ENCODE data around the gene KLF8. TPM values are rescaled to one million over a fixed set of nuclear protein-coding genes. Genes with fewer than 3 reads are reported as not detected.

KLF8 gene
- polyA plus RNA-seq, 1 experiment: 1.9 TPM

DNA sequence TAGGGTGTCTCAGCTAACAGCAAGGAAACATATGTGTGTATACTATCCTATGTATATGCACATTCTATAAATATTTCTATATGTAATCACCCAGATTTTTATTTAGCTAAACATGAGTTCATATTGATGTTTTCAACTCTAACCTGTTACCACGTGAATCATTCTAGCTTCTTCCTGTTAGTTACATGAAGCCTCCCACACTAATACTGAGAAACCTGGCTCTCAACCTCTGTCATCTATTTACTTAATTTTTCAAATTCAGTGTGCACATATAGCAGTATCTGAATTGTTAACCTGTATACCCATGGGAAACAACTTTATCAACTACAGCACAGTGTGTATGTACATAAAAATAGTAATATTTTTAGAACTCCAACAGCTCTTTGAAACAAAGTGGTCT lies 57.3 kb downstream of the KLF8 start:
- POLR2A ChIA-PET: no interaction called here
- no peak overlapping the region for H3K4me3 ChIP-seq (ENCODE audit: low read depth, low read length)
- no peaks in the 10 kb centered on the region for H3K36me3 ChIP-seq (ENCODE audit: control insufficient read depth, insufficient read depth, low read length)
- TF ChIP-seq, protein P1, sequence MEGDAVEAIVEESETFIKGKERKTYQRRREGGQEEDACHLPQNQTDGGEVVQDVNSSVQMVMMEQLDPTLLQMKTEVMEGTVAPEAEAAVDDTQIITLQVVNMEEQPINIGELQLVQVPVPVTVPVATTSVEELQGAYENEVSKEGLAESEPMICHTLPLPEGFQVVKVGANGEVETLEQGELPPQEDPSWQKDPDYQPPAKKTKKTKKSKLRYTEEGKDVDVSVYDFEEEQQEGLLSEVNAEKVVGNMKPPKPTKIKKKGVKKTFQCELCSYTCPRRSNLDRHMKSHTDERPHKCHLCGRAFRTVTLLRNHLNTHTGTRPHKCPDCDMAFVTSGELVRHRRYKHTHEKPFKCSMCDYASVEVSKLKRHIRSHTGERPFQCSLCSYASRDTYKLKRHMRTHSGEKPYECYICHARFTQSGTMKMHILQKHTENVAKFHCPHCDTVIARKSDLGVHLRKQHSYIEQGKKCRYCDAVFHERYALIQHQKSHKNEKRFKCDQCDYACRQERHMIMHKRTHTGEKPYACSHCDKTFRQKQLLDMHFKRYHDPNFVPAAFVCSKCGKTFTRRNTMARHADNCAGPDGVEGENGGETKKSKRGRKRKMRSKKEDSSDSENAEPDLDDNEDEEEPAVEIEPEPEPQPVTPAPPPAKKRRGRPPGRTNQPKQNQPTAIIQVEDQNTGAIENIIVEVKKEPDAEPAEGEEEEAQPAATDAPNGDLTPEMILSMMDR (IDR thresholded peaks at IDR 0.05; ENCODE audit: insufficient read depth, low read depth, low read length): no peak
- CTCF ChIA-PET: no interaction called here
- H3K27me3 ChIP-seq (ENCODE audit: control insufficient read depth, insufficient read depth, low read length): no peaks in the 10 kb centered on the region
- DNase-seq (ENCODE audit: low read depth): no peak

DNA sequence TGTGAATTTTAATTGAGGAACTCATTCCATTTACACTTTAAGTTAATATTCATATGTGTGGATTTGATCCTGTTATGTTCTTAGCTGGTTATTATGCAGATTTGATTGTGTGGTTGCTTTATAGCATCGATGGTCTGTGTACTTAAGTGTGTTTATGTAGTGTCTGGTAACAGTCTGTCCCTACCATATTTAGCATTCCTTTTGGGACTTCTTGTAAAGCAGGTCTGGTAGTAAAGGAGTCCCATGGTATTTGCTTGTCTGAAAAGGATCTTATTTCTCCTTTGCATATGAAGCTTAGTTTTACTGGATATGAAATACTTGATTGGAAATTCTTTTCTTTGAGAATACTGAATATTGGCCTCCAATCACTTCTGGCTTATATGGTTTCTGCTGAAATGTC lies 76.6 kb downstream of the KLF8 start:
- DNase-seq (ENCODE audit: low read depth): no peak
- H3K36me3 ChIP-seq (ENCODE audit: control insufficient read depth, insufficient read depth, low read length): no peaks in the 10 kb centered on the region
- H3K27me3 ChIP-seq (ENCODE audit: control insufficient read depth, insufficient read depth, low read length): no peaks in the 10 kb centered on the region
- no peak overlapping the region for H3K4me3 ChIP-seq (ENCODE audit: low read depth, low read length)
- POLR2A ChIA-PET: no interaction called here
- TF ChIP-seq, protein P1 (IDR thresholded peaks at IDR 0.05; ENCODE audit: insufficient read depth, low read depth, low read length): no peak
- CTCF ChIA-PET: no interaction called here

DNA sequence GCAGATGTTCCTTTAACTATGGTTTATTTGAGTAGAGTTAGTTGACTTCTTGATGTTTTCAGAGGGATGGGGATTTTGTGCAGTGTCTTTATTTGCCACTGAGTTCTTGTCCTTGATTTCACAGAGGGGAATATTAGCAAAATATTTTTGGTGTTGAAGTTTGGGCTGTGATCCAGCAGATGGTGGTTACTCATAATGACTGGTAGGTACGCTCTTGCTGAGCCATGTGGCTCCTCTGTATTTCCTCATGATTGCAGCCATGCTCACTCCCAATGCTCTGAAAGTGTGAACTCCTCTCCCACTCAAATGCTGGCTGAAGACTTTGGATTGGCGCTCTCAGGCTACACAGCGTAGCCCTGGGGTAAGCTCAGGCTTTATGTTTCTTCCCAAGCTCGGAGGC lies 77.7 kb downstream of the KLF8 start:
- no peaks in the 10 kb centered on the region for H3K27me3 ChIP-seq (ENCODE audit: control insufficient read depth, insufficient read depth, low read length)
- no peaks in the 10 kb centered on the region for H3K36me3 ChIP-seq (ENCODE audit: control insufficient read depth, insufficient read depth, low read length)
- TF ChIP-seq, protein P1 (IDR thresholded peaks at IDR 0.05; ENCODE audit: insufficient read depth, low read depth, low read length): no peak
- no peak overlapping the region for H3K4me3 ChIP-seq (ENCODE audit: low read depth, low read length)
- ChIA-PET CTCF (no interaction called here), POLR2A (no interaction called here)
- no peak for DNase-seq (ENCODE audit: low read depth)

DNA sequence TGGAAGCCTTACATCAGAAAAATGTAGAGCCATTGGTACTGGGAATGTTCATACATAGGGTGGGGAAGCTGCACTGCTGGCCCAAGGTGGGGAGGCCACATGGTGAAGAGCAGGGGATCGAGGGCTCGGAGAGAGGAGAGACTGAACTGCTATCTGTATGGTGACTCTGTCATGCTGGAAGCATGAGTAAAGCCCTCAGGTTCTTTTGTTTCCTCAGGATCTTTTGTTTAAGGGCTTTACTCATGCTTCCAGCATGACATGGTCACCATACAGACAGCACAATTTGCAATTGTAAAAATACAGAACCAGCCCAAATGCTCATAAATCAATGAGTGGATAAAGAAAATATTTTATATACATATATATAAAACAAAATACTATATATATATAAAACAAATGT lies 78.4 kb downstream of the KLF8 start:
- Histone ChIP-seq H3K27me3 (ENCODE audit: control insufficient read depth, insufficient read depth, low read length) (no peaks in the 10 kb centered on the region), H3K4me3 (ENCODE audit: low read depth, low read length) (no peak overlapping the region), H3K36me3 (ENCODE audit: control insufficient read depth, insufficient read depth, low read length) (no peaks in the 10 kb centered on the region)
- no peak for DNase-seq (ENCODE audit: low read depth)
- ChIA-PET POLR2A (no interaction called here), CTCF (no interaction called here)
- TF ChIP-seq, protein P1 (IDR thresholded peaks at IDR 0.05; ENCODE audit: insufficient read depth, low read depth, low read length): no peak

DNA sequence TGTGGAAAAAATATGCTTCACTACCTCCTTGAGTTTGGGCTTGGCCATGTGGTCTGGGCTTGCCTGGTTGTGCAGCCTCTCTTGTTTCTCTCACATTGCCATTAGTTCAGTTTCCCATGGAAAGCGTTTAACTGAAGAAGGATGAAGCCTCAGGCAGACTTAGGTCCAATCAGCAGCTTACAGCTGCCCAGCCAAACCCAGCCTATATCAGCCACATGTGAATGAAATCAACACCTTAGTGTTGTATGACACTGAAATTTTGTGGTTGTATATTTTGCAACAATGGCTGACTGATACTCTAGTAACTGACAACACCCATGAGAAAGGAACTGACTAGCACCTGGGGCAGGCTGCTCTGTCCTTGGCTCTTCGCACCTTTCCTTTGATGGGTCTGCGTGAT lies 81.2 kb downstream of the KLF8 start:
- TF ChIP-seq, protein P1 (IDR thresholded peaks at IDR 0.05; ENCODE audit: insufficient read depth, low read depth, low read length): no peak
- Histone ChIP-seq H3K36me3 (ENCODE audit: control insufficient read depth, insufficient read depth, low read length) (no peaks in the 10 kb centered on the region), H3K4me3 (ENCODE audit: low read depth, low read length) (no peak overlapping the region), H3K27me3 (ENCODE audit: control insufficient read depth, insufficient read depth, low read length) (no peaks in the 10 kb centered on the region)
- CTCF ChIA-PET: no interaction called here
- no peak for DNase-seq (ENCODE audit: low read depth)
- POLR2A ChIA-PET: no interaction called here
